ENCODE measurements around the gene PRR14.

GRCh38 chr16:30703971-30704370, 53.2 kb downstream of the PRR14 start:
- TF ChIP-seq, protein P1, sequence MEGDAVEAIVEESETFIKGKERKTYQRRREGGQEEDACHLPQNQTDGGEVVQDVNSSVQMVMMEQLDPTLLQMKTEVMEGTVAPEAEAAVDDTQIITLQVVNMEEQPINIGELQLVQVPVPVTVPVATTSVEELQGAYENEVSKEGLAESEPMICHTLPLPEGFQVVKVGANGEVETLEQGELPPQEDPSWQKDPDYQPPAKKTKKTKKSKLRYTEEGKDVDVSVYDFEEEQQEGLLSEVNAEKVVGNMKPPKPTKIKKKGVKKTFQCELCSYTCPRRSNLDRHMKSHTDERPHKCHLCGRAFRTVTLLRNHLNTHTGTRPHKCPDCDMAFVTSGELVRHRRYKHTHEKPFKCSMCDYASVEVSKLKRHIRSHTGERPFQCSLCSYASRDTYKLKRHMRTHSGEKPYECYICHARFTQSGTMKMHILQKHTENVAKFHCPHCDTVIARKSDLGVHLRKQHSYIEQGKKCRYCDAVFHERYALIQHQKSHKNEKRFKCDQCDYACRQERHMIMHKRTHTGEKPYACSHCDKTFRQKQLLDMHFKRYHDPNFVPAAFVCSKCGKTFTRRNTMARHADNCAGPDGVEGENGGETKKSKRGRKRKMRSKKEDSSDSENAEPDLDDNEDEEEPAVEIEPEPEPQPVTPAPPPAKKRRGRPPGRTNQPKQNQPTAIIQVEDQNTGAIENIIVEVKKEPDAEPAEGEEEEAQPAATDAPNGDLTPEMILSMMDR (IDR thresholded peaks at IDR 0.05 in 4 of 5, conservative IDR thresholded peaks at IDR 0.05 in 1 of 5) = no peak
- no peak for TF ChIP-seq POLR2A (IDR thresholded peaks at IDR 0.05)
